GM12878 (cell line): ENCODE data around the gene PEMT. TPM values are rescaled to one million over a fixed set of nuclear protein-coding genes. Genes with fewer than 3 reads are reported as not detected.

Experiments
- ATAC-seq: fragments of 200-7000 bp; cut with Tn5 transposase; 3 replicates; pipeline ENCODE4 v1.9.1; 2020; ENCODE audit warnings: mild to moderate bottlenecking, moderate library complexity
- BruUV-seq: library from RNA; stranded (reverse); fragments of 400-500 nt; replicated peaks from 2 replicates; lab custom pipeline; 2021; lab: Mats Ljungman, UMichigan
- CTCF ChIA-PET: fragments of 300-600 bp; sonication (Branson Sonifier 250); formaldehyde crosslinking; extraction: SDS; loops from one replicate; lab custom pipeline; 2021; ENCODE audit warnings: inconsistent platforms; lab: Yijun Ruan, JAX
- POLR2A ChIA-PET: fragments of 350-600 bp; formaldehyde crosslinking; extraction: SDS; loops from one replicate; lab custom pipeline; 2021; ENCODE audit warnings: inconsistent platforms; lab: Charles Lee
- RAD21 ChIA-PET: fragments of 300-600 bp; sonication (Branson Sonifier 250); formaldehyde crosslinking; loops from one replicate; lab custom pipeline; 2023; ENCODE audit warnings: antibody characterized with exemption; ENCODE audit not compliant: unreplicated experiment; lab: Charles Lee
- SMC1A ChIA-PET: fragments of 300-600 bp; sonication (Branson Sonifier 250); formaldehyde crosslinking; loops from one replicate; lab custom pipeline; 2023; ENCODE audit not compliant: unreplicated experiment, uncharacterized antibody; lab: Charles Lee
- DNase-seq: peaks from one replicate; pipeline ENCODE4 v3.0.0-alpha.2; 2011; ENCODE audit warnings: low read depth, low spot score
- FAIRE-seq: peaks from 3 replicates; lab custom pipeline; 2011; peaks lifted over from hg19 to GRCh38; lab: Jason Lieb, UNC
- H2AFZ ChIP-seq: 2 replicates; pipeline ENCODE4 v1.6.0; 2011; ENCODE audit warnings: low read depth, low read length, control low read depth; ENCODE audit not compliant: control insufficient read depth
- H3K27ac ChIP-seq: 2 replicates; pipeline ENCODE4 v1.5.1; 2011; ENCODE audit warnings: control low read depth; ENCODE audit not compliant: control insufficient read depth, insufficient read depth
- H3K27me3 ChIP-seq, 2 experiments: replicated peaks in 1 of 2; 2 replicates each; pipeline versions ENCODE4 v1.6.0 to v1.6.1; 2011; ENCODE audit warnings: low read length in 1 of 2; ENCODE audit not compliant: control insufficient read depth in 2 of 2, insufficient read depth in 2 of 2
- H3K36me3 ChIP-seq, 2 experiments: 2 replicates each; pipeline ENCODE4 v1.5.1; 2011; ENCODE audit warnings: low read length in 1 of 2; ENCODE audit not compliant: control insufficient read depth in 2 of 2, insufficient read depth in 2 of 2
- H3K4me1 ChIP-seq: 2 replicates; pipeline ENCODE4 v1.6.1; 2011; ENCODE audit warnings: mild to moderate bottlenecking, low read length, moderate library complexity, mixed read lengths; ENCODE audit not compliant: control insufficient read depth, insufficient read depth
- H3K4me2 ChIP-seq: 2 replicates; pipeline ENCODE4 v1.6.0; 2011; ENCODE audit warnings: control low read depth; ENCODE audit not compliant: control insufficient read depth, insufficient read depth
- H3K4me3 ChIP-seq: fragments of 200-600 bp; sonication (generic); 2 replicates; pipeline ENCODE4 v1.5.1; 2016
- H3K79me2 ChIP-seq: 2 replicates; pipeline ENCODE4 v1.6.0; 2011; ENCODE audit warnings: low read length; ENCODE audit not compliant: control insufficient read depth, insufficient read depth
- H3K9ac ChIP-seq: 2 replicates; pipeline ENCODE4 v1.8.0; 2011; ENCODE audit warnings: low read length, control low read depth, mixed read lengths; ENCODE audit not compliant: control insufficient read depth, insufficient read depth
- H3K9me3 ChIP-seq: replicated peaks from 3 replicates; pipeline ENCODE4 v1.5.1; 2011; ENCODE audit warnings: mild to moderate bottlenecking, low read length; ENCODE audit not compliant: control insufficient read depth, insufficient read depth
- H4K20me1 ChIP-seq: 2 replicates; pipeline ENCODE4 v1.6.0; 2011; ENCODE audit not compliant: control insufficient read depth, insufficient read depth
- CBX3 ChIP-seq: fragments of 200-600 bp; sonication (generic); IDR thresholded peaks from 2 replicates; pipeline ENCODE4 v1.6.1; 2016; ENCODE audit warnings: low read depth, borderline replicate concordance
- CEBPB ChIP-seq, 2 experiments: fragments of 150-350 bp in 1 of 2; IDR thresholded peaks; 2 replicates each; pipeline ENCODE4 v1.6.1; 2012 to 2014; ENCODE audit warnings: low read depth in 2 of 2, low read length in 2 of 2, borderline replicate concordance in 1 of 2, inconsistent platforms in 1 of 2
- ELK1 ChIP-seq: IDR thresholded peaks from 2 replicates; pipeline ENCODE4 v1.6.1; 2012; ENCODE audit warnings: low read depth, low read length, improper control_type of control experiment
- MYB ChIP-seq: fragments of 150-350 bp; IDR thresholded peaks from 2 replicates; pipeline ENCODE4 v1.6.1; 2014; ENCODE audit warnings: mild to moderate bottlenecking, low read depth, low read length, borderline replicate concordance
- NKRF ChIP-seq: fragments of 450-650 bp; conservative IDR thresholded peaks from 2 replicates; pipeline ENCODE4 v1.6.1; 2017; ENCODE audit warnings: mild to moderate bottlenecking, moderate library complexity
- NRF1 ChIP-seq: conservative IDR thresholded peaks from 2 replicates; pipeline ENCODE4 v1.6.1; 2011; ENCODE audit warnings: mild to moderate bottlenecking, low read depth, low read length, improper control_type of control experiment
- SMAD5 ChIP-seq: IDR thresholded peaks from 2 replicates; pipeline ENCODE4 v1.6.1; 2016; ENCODE audit warnings: antibody characterized with exemption, low read depth
- SREBF1 ChIP-seq: IDR thresholded peaks from 2 replicates; pipeline ENCODE4 v1.6.1; 2012; ENCODE audit warnings: mild to moderate bottlenecking, low read length
- TBL1XR1 ChIP-seq: IDR thresholded peaks from 2 replicates; pipeline ENCODE4 v1.6.1; 2012; ENCODE audit warnings: low read depth, low read length, improper control_type of control experiment
- TCF7 ChIP-seq: IDR thresholded peaks from 2 replicates; pipeline ENCODE4 v1.6.1; 2014; ENCODE audit warnings: antibody characterized with exemption, borderline replicate concordance
- WRNIP1 ChIP-seq: IDR thresholded peaks from 2 replicates; pipeline ENCODE4 v1.6.1; 2011; ENCODE audit warnings: low read depth, low read length, improper control_type of control experiment, borderline replicate concordance
- ZNF217 ChIP-seq: fragments of 450-650 bp; IDR thresholded peaks from 2 replicates; pipeline ENCODE4 v1.6.1; 2017; ENCODE audit warnings: antibody characterized with exemption, mild to moderate bottlenecking
- ZZZ3 ChIP-seq: IDR thresholded peaks from 2 replicates; pipeline ENCODE4 v1.6.1; 2011; ENCODE audit warnings: low read depth; ENCODE audit not compliant: control insufficient read depth, insufficient read length
- WGBS: methylation state at CpG from one replicate; pipeline ENCODE4 v1.1.6; 2016; ENCODE audit warnings: low lambda C conversion rate; ENCODE audit not compliant: insufficient replicate concordance, insufficient coverage; ENCODE audit errors: missing lambda C conversion rate; 5-methylcytosine and 5-hydroxymethylcytosine counted together
- in situ Hi-C: fragments of 300-500 bp; cut with MboI; formaldehyde crosslinking; loops from 9 replicates; pipeline ENCODE4 v1.14.3; 2018; ENCODE audit warnings: mixed read lengths
- intact Hi-C: fragments of 100-400 bp; cut with micrococcal nuclease; formaldehyde crosslinking; loops from one replicate; pipeline ENCODE4 v1.14.2; 2022; ENCODE audit not compliant: unreplicated experiment
- polyA plus RNA-seq, 11 experiments: library from polyadenylated mRNA; depleted of rRNA in 4 of 11; unstranded in 6 of 11; stranded (reverse) in 5 of 11; fragments of >200 nt; fragmentation: Nextera tagmentation in 4 of 11; fragmentation: Illumina TruSeq in 1 of 11; extraction: Ambion mirVana in 4 of 11; extraction: Trizol in 1 of 11; gene quantifications; 1 replicate in 1 of 11; 2 replicates in 10 of 11; pipeline versions ENCODE4 v1.2.1 to v1.2.3, GENCODE V29; 2011 to 2016; ENCODE audit warnings: inconsistent platforms in 2 of 11, missing spikeins in 2 of 11, low read depth in 1 of 11
- total RNA-seq, 4 experiments: library from RNA; depleted of rRNA in 3 of 4; stranded (reverse); fragments of >200 nt in 3 of 4; fragmentation: Illumina TruSeq in 1 of 4; extraction: Trizol in 1 of 4; gene quantifications; 2 replicates each; pipeline versions ENCODE4 v1.2.1 to v1.2.3, GENCODE V29; 2013 to 2021
- TF ChIP-seq, protein P1 (sequence below): fragments of 450-650 bp; IDR thresholded peaks from 2 replicates; pipeline ENCODE4 v1.6.1; 2017; ENCODE audit warnings: low read depth, mild to moderate bottlenecking, moderate library complexity

The PEMT gene
- total and polyA plus RNA-seq, 10 of the 15 experiments (the other 5 are each of a cell fraction or from before 2014, with no cell fraction given) = 2.8 to 44.7 (median 25.4) TPM

DNA sequence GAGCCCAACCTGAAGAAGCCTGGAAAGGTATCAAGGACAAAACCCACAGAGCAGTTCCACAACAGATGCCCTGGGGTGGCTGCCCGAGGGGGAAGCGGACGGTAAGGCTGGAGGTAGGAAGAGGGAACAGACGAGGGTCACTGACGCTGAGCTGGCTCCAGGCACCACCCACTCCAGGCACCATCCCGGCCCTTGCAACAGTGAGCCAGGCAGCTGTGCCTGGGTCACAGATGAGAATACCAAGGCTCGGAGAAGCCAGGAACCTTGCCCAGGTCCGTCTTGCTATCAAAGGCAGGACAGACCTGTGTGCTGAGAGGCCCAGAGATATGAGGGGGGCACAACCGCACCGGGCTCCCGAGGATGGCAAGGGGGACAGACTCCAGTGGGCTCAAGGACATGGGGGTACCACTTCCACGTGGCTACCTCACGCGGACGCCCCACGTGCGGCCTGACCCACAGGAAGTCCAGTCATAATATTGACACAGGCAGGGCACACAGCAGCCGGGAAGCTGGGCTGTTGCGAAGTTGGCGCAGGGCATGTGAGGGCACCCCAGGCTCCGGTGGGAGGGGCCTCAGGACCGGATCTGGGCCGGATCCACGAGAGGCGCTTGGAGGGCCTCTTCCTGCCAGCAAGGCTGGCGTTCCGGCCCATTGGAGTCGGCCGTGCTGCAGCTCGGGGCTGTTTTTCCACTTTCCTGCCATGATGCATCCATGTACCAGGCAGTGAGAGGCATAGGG is 29.9 kb downstream of the PEMT start:
- 75% methylated on average over 24 of the region's 30 CpGs for WGBS
- CTCF ChIA-PET = no interaction called here
- RAD21 ChIA-PET = no interaction called here
- BruUV-seq = no TSS peak
- in situ Hi-C loops (no loop called here), intact Hi-C loops (no loop called here)
- Histone ChIP-seq H3K36me3 (no peaks in the 10 kb centered on the region; a peak in 1 of 4 replicates), H3K9me3 (no peaks in the 10 kb centered on the region), H3K4me3 (no peak overlapping the region), H3K4me2 (no peak overlapping the region), H4K20me1 (no peaks in the 10 kb centered on the region), H3K4me1 (no peaks in the 10 kb centered on the region), H3K79me2 (no peaks in the 10 kb centered on the region), H2AFZ (no peak overlapping the region), H3K27me3 (no peaks in the 10 kb centered on the region), H3K27ac (no peak overlapping the region), H3K9ac (no peak overlapping the region)
- TF ChIP-seq NKRF = no peak
- TF ChIP-seq MYB = no peak
- TF ChIP-seq CEBPB (IDR thresholded peaks at IDR 0.05; ENCODE audit: borderline replicate concordance in 1 of 2, low read depth in 2 of 2, low read length in 2 of 2) = no peak
- no peak for TF ChIP-seq TBL1XR1
- TF ChIP-seq NRF1 = no peak
- TF ChIP-seq, protein P1, sequence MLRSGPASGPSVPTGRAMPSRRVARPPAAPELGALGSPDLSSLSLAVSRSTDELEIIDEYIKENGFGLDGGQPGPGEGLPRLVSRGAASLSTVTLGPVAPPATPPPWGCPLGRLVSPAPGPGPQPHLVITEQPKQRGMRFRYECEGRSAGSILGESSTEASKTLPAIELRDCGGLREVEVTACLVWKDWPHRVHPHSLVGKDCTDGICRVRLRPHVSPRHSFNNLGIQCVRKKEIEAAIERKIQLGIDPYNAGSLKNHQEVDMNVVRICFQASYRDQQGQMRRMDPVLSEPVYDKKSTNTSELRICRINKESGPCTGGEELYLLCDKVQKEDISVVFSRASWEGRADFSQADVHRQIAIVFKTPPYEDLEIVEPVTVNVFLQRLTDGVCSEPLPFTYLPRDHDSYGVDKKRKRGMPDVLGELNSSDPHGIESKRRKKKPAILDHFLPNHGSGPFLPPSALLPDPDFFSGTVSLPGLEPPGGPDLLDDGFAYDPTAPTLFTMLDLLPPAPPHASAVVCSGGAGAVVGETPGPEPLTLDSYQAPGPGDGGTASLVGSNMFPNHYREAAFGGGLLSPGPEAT = no peak
- no peak for TF ChIP-seq SREBF1
- no peak for TF ChIP-seq WRNIP1
- TF ChIP-seq CBX3 = no peak
- TF ChIP-seq ELK1 = no peak
- no peak for TF ChIP-seq SMAD5
- TF ChIP-seq ZNF217 = no peak
- no peak for TF ChIP-seq ZZZ3
- no peak for TF ChIP-seq TCF7
- SMC1A ChIA-PET = no interaction called here
- POLR2A ChIA-PET = no interaction called here
- ATAC-seq = no peak
- DNase-seq = no peak
- FAIRE-seq = no peak
